ENCODE measurements around the gene VAV2. TPM values are rescaled to one million over a fixed set of nuclear protein-coding genes. Genes with fewer than 3 reads are reported as not detected.
"Not testable (repeated sequence)": the region's sequence is repeated elsewhere in the genome, so short reads cannot be mapped to it uniquely, and the experiment has no call there.

Gene VAV2
- total RNA-seq, 1 donor from 2014 or later: 9.1 TPM

DNA sequence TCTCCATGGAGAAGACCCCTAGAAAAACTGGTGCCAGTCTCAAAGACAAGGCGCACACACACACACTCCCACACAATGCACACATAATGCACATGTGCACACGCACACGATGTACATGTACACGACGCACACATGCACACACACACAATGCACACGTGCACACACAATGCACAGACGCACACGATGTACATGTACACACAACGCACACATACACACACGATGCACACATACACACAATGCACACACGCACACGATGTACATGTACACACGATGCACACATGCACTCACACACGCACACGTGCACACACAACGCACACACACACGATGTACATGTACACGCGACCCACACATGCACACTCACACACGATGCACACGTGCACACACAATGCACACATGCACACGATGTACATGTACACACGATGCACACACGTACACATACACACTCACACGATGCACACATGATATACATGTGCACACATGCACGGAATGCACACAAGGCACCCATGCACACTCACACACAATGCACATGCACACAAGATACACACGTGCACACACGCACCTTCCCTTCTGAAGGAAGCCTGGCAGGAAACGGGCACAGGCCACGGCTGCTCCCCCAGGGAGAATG, 76.5 kb downstream of the VAV2 start:
- ATAC-seq: no peak

DNA sequence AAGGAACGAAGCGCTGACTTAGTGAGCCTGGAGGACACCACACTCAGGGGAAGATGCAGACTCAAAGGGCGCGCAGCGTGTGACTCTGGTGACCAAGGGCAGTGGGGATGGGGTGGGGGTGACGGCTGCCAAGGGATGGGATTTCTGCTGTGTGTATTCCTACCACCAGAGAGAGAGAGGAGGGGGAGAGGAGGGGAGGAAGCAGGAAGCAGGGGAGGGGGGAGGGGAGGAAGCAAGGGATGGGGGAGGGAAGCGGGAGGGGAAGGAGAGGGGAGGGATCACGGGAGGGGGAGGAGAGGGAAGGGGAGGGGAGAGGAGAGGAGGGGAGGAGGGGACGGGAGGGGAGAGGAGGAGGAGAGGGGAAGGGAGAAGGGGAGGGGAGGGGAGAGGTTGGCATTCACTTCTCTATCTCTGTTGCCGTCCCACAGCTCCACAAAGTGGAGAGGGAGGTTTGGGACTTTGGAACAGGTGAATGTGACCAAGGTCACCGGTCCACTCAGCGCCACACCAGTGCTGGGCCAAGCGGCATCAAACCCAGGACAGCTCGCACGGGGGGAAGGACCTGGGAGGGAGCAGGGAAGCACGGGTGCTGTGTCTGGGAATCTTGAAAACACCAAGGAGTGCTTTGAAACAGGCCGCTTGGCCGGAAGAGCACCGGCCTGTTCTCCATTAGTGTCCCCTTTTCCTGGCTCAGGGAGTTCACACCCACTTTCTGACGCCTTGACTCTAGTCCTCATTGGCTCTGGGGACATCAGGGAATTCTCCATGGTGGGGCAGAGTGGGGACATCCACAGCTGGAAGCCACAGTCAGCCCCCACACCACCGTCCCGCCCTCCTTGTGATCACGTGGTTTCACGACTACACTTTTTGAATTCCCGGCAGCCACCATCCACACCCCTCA, 77.4 kb downstream of the VAV2 start:
- no peak for ATAC-seq

DNA sequence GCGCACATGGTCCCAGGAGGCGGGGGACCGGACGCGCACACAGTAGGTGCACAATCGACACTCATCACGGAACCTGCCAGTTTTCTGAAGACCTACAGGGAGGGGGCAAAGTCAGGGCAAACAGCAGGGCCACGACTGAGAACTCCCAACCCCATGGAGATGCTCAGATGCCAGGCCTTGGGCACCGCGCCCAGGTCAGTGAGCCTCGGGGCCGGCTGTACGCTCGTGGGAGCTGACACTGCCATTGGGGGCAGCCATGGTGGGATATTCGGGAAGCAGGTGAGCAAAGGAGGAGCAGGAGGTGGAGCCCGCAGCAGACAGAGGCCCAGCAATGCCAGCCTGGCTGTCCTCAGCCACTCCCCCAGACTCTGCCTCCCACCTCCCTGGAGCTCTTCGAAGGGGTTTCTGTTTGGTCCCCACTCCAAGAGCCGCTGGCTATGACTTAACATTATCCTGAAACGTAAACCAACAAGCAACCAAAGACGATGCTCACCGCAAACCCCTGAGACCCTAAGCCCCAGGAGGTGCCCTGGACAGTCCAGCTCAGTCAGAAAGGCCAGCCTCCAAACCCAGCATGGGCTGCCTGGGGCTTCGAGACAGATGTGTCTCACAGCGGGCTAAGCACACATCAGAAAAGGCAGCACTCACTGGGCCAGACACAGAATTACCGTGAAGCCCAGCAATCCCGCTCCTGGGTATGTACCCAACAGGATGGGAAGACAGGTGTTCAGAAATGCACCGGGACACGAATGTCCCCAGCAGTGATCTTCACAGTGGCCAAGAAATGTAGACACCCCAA, 78.4 kb downstream of the VAV2 start:
- no peak for ATAC-seq

DNA sequence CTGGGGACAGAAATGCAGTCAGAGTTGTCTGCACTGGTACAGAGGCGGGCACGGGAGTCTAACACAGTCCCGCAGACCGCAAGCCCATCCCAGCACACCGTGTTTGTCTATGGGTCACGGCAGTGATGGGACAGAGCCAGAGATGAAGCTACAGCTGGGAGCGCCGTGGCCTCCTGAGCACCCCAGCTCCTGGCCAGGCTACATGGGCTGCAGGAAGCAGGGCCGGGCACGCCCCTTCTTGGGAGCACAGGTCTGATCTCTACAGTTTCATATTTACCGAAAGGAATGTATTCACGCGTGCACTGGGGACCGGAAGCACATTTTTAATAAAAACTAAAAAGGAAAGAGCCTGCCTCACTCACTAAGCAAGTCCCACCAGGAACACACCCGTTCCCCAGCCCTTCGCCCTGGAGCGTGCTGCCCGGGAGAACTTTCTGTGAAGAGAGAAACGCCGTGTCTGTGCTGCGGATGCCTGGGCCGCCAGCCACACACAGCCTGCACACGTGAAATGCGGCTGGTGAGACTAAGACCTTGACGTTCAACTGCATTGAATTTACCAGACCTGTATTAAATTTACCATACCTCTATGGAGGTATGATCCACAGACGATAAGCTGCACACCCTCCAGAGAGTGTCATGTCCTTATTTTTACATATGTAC, 81.1 kb downstream of the VAV2 start:
- ATAC-seq: peak; percentile 51

DNA sequence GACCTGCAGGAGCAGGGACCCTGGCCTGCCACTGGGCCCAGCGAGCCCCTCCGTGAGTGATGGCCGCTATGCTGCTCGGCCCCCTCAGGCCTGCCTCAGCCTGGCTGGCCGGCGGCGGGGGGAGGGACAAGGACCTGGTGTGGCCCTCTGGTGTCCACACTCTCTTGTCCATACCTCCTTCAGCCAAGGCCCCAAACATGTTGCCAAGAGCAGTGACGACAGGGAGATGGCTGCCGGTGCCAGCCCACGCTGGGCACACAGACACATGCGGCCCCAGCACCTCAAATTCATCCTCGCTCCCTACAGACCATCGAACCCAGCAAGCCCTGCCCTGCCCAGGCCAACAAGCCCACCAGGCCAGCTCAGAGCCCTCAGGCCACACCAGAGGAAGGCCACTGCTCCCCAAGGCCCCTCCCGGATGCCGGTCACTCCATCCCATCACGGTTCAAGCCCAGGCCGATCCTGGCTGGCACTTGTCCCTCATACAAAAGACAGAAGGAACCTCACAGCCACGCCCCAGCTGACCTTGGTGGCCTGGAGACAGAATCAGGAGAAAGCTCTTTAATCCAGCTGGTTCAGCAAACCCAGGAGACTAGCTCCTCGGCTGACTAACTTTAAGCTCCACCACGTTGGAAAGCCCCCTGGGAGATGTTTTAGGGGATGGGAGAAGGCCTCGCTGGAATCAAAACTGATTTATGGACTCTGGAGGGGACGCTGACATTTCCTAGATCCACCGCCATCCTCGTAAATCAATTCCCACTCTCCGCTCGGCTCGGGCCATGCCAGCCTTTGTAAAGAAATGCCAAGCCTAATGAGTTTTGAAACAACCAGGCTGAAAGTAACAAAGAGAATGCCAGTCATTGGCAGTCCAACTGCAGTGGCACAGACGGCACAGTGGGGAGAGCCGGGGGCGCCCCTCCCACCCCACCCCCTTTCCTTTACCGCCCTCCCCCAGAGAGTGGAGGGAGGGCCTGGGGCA, 84.9 kb downstream of the VAV2 start:
- ATAC-seq: no peak

DNA sequence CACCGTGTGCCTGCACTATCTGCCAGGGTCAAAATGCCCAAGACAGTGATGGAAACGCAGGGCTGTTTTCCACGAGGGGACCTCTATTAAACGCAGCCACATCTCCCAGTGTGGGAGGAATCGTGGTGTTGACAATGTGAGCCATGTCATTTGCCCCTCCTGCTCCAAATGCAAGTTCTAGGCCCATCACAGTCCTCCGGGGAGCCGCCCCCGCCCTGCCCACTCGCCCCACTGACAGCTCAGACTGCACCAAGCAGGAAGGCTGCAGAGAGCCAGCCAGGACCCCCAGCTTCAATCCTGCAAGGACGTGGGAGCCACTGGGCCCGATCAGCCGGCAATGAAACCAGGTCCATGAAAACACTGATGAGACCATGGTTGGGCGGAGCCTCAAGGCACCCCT, 85.9 kb downstream of the VAV2 start:
- ATAC-seq: no peak

DNA sequence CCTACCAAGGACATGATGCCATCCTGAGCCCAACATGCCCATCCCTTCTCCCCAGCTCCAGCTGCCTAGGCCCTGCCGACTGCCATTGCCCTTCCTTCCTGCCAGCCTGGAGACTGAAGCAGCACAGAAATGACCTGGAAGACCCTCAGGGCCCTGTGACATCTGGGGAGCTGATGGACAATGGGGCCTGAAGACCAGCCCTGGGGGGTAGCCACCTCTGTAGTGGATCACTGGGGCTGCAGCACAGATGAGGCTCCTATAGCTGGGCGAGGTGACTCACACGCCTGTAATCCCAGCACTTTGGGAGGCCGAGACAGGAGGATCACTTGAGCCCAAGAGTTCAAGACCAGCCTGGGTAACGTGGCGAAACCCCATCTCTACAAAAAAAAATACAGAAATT, 86.6 kb downstream of the VAV2 start:
- ATAC-seq: no peak

DNA sequence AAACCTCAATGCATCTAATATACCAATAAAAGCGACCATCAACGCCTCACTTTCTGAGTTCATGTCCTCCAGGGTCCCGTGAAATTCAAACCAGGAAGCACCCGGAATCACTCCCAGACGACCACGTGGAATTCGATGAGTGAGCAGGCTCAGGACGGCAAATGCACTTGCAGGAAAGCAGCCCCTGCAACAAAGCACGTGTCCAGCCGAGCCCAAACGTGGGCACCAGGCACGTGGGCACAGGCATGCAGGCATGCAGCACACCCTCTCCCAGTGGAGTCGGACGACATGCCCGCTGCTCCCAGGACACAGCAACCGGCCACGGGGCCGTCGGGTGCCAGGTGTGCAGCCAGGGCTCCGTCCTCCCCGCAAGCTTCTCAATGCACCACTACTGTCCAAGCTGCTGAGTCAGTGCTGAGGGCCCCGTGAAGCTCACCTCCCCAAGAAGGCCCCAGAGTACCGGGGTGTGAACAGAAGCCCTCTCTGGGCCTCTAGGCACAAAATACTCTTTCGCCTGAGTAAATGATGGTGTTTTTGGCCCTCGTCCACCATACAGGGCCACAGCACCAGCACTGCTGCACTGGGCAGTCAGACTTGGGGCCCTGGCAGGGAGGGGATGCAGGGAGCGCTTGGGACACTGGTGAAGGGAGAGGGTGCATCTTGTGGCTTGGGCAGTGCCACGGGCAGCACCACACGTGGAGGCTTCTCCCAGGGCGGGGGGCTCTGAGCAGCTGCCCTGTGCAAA, 87.6 kb downstream of the VAV2 start:
- ATAC-seq: no peak

DNA sequence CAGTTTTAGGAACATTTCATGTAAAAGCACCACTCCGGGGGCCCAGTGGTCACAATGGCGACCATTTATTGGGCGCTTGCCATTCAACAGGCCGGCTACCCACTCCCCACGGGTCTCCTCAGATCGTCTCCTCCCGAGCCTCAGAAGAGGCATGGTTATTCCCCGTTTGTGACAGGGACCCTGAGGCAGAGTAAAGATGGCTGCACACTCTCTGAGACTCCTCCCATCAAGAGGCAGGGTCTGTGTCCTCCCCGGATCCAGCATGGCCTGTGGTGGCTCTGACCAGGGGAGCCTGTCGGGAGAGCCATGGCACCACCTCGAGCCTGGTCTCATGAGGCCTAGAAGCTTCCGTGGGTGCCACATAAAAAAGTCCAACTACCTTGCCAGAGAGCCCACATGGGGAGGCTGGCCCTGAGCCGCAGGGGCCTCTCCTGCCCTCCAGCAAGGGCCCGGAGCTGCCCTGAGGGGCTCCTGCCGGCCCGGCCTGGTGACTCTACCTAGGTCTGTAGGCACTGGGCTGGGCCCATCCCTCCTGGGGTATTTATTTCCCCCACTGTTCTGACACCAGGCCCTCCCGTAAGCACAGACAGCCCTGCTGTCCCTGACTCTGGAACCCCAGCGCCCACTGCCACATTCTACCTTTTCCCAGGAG, 90.8 kb downstream of the VAV2 start:
- ATAC-seq: no peak

DNA sequence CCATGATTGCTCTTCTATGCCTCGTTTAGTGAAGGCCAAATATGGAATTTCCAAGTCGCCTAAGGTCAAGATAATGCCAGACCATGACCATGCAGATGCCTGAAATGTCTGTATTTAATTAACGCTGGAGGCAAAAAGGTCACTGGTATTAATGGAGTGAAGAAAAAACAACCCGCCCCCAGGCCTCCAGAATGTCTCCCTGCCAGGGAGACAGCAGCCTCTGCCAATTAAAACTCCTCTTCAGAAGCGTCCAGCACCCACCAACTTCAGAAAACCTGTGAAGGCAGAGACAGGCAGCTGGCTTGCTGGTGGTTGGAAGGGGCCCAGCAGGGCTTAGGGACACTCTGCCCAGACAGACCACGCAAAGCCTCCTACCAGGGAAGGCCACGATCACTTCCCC, 94.4 kb downstream of the VAV2 start:
- no peak for ATAC-seq

DNA sequence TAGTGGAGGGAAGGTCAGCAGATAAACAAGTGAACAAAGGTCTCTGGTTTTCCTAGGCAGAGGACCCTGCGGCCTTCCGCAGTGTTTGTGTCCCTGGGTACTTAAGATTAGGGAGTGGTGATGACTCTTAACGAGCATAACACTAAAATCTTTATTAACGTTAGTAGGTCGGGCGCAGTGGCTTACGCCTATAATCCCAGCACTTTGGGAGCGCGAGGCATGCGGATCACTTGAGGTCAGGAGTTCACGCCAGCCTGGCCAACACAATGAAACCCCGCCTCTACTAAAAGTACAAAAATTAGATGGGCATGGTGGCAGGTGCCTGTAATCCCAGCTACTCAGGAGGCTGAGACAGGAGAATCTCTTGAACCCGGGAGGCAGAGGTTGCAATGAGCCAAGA, 96.1 kb downstream of the VAV2 start:
- ATAC-seq: not testable (repeated sequence)

DNA sequence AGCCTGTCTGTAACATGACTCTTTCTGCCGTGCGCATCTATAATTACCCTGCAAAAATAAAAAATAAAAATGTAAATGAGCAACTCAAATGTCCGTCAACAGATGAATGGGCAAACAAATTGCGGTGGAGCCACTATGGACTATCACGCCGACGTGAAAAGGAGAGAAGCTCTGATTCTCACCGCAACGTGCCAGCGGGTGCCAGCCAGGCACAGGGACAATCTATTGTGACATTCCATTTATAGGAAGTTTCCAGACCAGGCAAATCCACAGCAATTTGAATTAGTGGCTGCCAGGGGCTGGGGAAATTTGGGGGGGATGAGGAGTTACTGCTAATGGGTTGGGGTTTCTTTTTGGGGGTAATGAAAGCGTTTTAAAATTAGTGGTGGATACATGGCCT, 96.8 kb downstream of the VAV2 start:
- ATAC-seq: no peak

DNA sequence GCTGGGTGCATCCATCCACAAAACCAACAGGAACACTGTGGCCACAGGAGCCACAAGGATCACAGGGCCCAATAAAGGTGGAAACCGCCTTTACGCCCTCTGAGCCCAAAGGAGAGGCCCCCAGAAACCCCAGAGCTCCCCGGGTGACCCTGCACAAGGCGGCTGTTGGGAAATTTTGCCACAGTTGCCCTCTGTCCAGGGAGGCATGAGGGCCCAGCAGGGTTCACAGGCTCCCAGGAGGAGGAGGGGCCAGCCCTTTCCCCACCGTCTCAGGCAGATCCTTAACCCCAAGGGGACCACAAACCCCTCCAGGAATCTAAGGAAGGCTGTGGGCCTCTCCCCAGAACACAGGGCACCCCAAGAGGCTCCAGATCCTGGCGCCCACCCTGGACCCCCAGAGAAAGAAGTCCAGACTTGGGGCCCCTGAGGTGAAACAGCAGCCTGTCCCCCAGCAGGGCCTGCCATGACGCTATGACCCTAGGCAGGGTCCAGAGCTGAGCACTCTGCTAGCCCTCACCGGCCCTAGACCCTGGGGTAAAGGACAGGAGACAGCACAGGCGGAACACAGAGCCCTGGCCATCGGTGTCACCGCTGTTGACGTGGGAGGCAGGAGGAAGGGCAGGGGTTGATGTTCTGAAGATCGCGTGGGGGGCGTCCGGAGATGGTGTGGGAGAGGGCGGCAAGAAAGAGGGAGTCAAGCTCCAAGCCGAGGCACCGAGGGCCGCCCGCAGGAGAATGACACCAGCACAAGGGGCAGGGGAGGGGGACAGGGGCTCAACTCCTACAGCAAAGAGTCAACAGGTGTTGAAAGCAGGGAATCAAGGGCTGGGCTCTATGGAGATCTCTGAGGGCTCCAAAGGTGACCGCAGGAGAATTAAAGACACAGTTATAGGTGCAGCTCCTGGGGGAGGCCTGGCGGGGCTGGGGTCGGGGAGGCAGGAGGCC, 97.5 kb downstream of the VAV2 start:
- ATAC-seq: no peak

DNA sequence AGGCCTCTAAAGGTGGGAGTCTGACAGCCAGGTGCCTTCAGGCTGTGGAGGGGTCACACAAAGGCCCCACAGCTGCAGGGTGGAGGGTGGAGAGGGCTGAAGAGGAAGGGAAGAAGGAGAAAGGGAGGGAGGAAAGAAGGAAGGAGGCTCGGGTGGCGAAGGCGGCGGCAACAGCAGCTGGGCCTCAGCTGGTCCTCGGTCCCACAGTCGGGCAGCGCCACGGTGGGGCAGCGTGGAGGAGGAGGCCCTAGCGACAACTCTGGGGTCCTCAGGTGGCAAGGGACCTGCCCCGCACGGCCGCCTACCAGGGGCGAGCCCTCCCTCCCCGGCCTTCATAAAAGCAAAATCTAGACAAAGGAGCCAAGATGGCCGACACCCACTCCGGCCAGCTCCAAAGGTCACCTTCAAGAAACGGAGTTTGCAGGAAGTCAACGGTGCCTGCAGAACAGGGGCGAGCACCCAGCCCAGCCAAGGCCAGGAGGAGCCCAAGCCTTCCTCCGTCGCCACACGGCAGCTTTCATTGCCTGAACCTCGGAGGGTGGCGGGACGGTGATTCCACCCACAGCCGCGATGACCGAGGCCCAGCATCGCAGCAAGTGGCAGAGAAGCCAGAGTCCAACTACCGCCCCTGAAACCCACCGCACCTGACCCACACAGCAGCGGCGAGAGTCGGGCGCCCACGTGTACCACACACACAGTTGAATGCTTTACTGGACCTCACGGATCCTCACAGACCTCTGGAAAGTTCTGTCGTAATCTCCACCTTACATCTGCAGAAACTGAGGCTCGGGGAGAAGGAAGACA, 98.7 kb downstream of the VAV2 start:
- no peak for ATAC-seq

DNA sequence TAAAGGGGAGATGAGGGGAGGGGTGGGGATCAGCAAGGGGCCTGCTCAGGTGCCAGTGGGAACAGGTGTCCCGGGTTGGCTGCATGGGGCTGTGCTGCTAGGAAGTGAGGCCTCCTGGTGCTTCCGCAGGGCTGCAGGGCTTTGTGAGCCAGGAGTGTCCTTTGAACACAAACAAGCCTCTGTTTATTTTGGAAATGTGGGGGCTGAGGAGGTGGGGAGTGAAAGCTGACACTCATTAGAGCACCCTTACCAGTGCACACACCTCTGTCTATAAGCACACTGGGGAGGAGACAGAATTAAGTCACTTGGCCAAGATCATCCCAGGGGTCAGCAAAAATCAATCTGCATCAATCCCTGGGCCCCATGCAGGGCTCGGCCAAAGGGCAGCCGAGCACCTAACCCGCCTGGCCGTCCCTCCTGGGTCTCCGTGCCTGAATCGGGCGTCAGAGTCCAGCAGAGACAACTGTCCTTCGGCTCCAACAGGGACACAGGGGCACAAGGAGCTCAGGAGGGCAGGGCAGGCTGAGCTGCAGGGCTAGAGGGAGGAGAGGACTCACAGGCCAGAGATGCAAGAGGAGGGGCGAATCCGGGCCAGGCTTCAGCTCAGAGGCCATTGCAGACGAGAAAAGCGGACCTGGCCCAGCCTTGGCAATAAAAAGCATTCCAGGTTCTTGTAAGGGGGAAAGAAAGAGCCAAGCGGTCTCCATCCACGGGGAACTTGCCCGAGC, 99.8 kb downstream of the VAV2 start:
- no peak for ATAC-seq

DNA sequence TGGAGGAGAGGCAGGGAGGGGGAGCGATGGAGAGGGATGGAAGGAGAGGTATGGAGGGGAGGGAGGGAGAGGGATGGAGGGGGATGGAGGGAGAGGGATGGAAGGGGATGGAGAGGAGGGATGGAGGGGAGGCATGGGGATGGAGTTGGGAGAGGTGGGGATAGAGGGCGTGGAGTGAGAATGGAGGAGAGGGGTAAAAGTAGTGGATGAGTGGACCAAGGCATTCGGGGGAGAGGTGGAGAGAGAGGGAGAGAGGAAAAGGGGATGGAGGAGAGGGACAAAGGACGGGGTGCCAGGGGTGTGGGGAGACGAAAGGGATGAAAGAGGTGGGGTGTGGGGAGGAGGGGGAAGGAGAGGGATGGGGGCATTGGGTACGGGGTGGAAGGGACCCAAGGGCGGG, 100.4 kb downstream of the VAV2 start:
- no peak for ATAC-seq

DNA sequence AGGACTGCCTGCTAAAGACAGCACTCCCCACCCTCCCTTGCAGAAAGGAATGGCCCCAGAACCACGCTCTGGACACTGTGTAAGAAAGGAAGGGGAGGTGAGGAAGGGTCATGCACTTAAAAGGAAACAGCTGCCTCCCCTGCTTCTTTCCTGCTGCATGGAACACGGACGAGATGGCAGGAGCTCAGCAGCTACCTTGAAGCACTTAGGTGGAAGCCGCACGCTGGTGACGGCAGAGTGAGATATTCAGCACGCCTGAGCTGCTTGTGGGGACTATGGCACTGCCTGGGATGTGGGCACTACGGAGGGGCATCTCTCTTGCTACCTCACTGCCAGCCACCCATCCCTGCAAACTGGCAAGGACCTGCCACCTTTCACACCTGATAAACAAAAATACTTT, 101.5 kb downstream of the VAV2 start:
- no peak for ATAC-seq

All from esophagus mucosa (tissue), 1 donor.